ENCODE results near the gene UIMC1.

Gene UIMC1

DNA sequence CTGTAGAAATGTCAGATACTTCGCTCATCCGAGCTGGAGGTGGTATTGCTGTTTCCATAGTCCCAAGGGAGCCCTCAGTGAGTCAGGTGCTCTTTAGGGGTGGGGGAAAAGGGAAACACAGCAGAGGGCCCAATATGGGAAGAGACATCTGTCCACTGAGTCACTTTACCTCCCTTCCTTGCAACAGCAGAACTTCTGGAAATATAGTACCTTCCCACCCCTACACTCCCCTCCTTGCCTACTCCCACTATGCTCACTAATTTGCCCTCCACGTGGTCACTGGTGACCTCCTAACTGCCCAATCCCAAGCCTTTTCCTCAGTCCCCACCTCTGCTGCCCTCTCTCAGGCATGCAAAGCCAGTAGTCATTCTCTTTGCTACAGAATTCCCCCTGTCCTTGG lies 109.3 kb downstream of the UIMC1 start:
- H3K27ac Mint-ChIP-seq, result no peak overlapping the region
- H3K9me3 Mint-ChIP-seq, result no peaks in the 10 kb centered on the region
- H3K27me3 Mint-ChIP-seq, result peaks cover 10% of the 10 kb centered on the region
- no peak overlapping the region for H3K4me3 Mint-ChIP-seq
- peaks cover 42% of the 10 kb centered on the region for H3K4me1 Mint-ChIP-seq (ENCODE audit: low read depth)
- peaks cover 15% of the 10 kb centered on the region for H3K36me3 Mint-ChIP-seq (ENCODE audit: low read depth)

DNA sequence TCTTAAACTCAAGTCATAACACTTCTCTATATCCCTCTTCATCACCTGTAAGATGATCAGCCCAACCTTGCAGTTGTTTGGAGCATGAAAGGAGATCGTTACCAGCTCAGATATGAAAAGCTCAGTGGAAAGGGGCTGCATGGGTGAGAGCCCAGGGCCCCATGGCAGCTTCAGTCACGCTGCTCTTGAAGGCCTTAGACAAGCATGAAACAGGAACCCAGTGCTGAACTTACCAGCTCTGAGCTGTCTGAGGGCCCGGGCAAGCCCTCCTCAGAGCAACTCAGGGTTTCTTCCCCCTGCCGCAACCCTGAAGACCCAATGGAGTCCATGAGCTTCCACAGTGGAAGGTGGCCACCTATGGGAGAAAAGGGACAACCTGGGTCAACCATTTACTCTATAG lies 110.7 kb downstream of the UIMC1 start:
- Mint-ChIP-seq H3K4me3 (no peak overlapping the region), H3K36me3 (ENCODE audit: low read depth) (peaks cover 3% of the 10 kb centered on the region), H3K4me1 (ENCODE audit: low read depth) (peaks cover 28% of the 10 kb centered on the region), H3K27ac (no peak overlapping the region), H3K9me3 (no peaks in the 10 kb centered on the region), H3K27me3 (peaks cover 17% of the 10 kb centered on the region)

DNA sequence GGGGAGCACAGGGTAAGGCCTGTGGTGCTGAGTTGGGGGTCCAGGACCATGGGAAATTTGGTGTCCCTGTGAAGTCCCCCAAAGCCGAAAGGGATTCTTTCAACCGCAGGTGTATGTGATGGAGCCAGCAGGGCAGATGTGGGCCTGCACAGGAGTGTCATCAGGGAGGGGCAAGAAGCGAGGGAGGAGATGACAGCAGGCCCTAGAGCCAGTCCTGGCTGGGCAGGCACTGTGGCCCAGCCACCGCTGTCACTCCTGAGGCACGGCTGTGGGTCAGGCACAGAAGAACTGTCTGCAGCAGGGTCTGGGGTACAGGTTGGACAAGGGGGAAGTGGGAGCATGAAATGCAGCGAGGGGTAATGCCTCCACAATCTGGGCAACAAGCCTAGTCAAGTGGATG lies 112.3 kb downstream of the UIMC1 start:
- H3K36me3 Mint-ChIP-seq (ENCODE audit: low read depth), result no peaks in the 10 kb centered on the region
- no peak overlapping the region for H3K27ac Mint-ChIP-seq
- no peak overlapping the region for H3K4me3 Mint-ChIP-seq
- peaks cover 14% of the 10 kb centered on the region for H3K4me1 Mint-ChIP-seq (ENCODE audit: low read depth)
- no peaks in the 10 kb centered on the region for H3K9me3 Mint-ChIP-seq
- H3K27me3 Mint-ChIP-seq, result peaks cover 17% of the 10 kb centered on the region

DNA sequence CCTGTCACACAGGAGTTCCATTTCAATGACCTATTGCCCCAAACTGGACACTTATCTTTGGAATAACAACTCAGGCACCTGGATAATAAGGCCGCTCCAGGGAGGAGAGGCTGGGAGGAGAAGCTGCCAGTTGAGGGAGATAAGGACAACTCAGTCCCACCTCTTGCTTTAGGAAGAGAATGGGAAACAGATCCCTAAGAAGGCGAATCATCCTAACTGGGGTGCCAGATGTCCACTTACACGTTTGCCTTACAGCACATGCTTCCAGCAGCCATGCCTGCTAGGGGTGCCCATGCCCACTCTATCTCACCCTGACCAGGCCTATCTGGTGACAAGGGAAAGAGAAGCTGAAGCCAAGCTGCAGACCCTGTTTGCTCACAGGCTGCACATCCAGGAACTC lies 113.9 kb downstream of the UIMC1 start:
- H3K27ac Mint-ChIP-seq, result no peak overlapping the region

DNA sequence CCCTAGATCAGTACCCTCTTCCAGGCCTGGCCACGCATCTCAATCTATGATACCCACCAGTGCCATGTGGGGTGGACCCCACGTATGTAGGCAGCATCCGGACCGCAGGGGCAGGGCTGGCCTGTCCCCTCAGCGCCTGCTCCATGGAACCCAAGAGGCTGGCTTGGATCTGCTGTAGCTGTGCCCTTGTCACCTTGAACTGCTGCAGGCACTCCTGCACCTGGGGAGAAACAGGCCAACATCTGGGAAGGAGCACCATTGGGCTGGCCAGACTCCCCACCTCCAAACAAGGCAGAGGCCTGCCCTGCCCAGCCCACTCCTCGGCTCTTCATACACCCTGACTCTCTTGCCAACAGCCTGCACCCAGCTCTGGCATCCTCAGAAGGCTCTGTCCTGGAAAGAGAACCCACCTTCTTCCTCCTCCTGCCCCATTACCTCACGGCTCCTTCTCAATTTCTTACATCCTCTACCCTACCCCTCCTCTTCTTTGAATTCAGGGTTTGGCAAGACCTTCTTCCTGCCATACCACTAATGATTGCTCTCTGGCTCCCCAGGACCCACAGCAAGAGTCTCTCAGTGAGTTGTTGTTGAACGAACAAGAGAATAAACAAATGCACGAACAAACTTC lies 115.1 kb downstream of the UIMC1 start:
- peaks cover 12% of the 10 kb centered on the region for H3K27me3 Mint-ChIP-seq
- H3K36me3 Mint-ChIP-seq (ENCODE audit: low read depth), result no peaks in the 10 kb centered on the region
- no peaks in the 10 kb centered on the region for H3K9me3 Mint-ChIP-seq
- H3K27ac Mint-ChIP-seq, result no peak overlapping the region
- H3K4me1 Mint-ChIP-seq (ENCODE audit: low read depth), result no peaks in the 10 kb centered on the region
- H3K4me3 Mint-ChIP-seq, result no peak overlapping the region

More for the DNA sequence above, 113.9 kb downstream of the UIMC1 start:
- Mint-ChIP-seq H3K27me3 (peaks cover 13% of the 10 kb centered on the region), H3K36me3 (ENCODE audit: low read depth) (no peaks in the 10 kb centered on the region), H3K4me1 (ENCODE audit: low read depth) (peaks cover 5% of the 10 kb centered on the region), H3K9me3 (no peaks in the 10 kb centered on the region), H3K4me3 (no peak overlapping the region)

DNA sequence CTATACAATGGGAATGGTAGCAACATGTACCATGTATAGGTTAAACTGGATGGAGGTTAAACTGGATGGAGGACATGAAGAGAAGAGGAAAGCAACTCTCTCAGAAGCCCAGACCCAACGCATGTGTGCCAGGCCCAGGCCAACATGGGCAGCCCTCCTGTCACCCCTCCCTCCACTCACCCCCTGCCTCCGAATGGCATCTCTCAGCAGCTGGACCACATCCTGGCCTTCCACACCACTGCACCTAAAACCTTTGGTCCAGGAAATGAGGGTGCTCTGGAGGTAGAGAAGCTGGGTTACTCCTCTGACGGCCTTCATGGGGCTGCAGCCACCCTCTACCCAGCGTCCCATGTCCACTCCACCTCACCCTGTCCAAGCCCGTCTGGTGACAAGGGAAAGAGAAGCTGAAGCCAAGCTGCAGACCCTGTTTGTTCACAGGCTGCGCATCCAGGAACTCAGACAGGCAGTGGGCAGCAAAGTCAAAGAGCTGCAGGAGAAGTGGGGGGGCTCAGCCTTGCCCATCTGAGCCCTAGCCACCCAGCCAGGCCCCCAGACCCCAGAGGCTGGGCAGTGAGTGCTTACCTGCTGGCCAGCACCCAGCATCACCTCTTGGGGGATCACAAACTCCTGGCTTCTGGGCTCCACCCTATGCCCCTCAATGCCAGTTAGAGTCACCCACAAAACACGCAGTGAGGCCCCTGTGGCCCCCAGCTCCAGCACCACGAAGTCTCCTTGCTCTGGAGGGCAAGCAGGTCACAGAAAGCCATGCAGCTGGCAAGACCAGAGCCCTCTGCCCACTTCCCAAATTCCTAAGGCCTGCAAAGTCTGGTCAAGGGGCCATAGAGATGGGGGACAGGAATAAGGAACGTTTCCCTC lies 115.9 kb downstream of the UIMC1 start:
- H3K36me3 Mint-ChIP-seq (ENCODE audit: low read depth), result no peaks in the 10 kb centered on the region

DNA sequence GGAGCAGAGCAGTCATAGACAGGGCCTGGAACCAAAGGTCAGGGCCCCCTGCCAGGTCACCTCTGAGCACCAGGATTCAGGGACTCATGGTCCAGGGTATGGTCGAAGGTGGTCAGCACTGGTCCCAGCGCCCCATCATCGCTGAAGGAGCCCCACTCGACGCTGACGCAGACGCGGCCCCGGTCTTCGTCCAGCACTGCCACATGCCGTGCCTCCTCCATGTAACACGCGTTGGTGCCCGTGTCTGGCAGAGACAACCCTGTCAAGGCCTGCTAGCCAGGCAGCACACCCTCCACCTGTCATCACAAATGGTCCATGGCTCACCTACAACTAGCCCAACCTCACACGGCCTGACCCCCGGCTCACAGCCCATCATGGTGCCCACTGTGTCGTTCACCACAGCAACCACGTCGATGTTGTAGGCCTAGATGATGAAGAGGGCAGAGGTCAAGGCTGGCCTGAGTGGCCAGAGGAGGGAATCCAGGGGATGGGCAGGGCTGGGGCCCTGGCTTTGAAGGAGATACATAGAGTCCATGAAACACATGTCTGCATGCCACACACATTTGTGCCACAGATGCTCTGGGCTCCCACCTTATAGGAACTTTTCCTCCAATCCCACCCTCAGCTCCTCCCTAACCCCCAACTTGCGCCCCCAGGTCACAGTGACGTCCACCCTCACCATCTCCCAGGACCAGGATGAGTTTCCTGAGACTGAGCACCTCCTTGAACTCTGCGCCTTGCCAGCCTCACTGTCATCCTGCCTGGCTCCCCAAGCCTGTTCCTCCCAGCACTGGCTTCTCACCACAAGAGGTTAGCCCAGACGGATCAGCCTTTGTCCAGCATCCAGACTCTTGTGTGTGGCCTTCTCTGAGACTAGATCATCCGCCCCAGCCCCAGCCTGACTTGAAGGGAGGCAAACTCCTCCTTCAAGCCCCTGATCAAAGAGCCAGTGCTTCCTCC lies 117.0 kb downstream of the UIMC1 start:
- Mint-ChIP-seq H3K36me3 (ENCODE audit: low read depth) (no peaks in the 10 kb centered on the region), H3K4me3 (no peak overlapping the region), H3K9me3 (no peaks in the 10 kb centered on the region), H3K4me1 (ENCODE audit: low read depth) (no peaks in the 10 kb centered on the region), H3K27ac (no peak overlapping the region), H3K27me3 (peaks cover 10% of the 10 kb centered on the region)

More for the DNA sequence above, 115.9 kb downstream of the UIMC1 start:
- no peak overlapping the region for H3K27ac Mint-ChIP-seq
- H3K27me3 Mint-ChIP-seq, result peaks cover 12% of the 10 kb centered on the region
- H3K9me3 Mint-ChIP-seq, result no peaks in the 10 kb centered on the region
- no peak overlapping the region for H3K4me3 Mint-ChIP-seq
- no peaks in the 10 kb centered on the region for H3K4me1 Mint-ChIP-seq (ENCODE audit: low read depth)

DNA sequence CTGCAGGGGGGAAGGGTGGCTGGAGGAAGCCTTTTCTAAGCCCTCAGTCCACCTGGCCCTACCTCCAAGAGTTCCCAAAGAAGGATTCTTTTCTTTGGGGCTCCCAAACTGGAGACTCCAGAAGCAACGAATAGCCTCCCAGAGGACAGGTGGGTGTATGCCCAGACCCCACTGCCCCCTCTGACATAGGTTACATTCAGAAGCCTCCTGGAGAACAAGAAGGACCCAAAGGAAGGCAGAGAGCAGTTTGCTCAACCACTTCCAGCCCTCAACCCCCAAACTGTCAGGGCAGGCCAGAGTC lies 117.8 kb downstream of the UIMC1 start:
- Mint-ChIP-seq H3K4me3 (no peak overlapping the region), H3K36me3 (ENCODE audit: low read depth) (no peaks in the 10 kb centered on the region), H3K27ac (no peak overlapping the region), H3K9me3 (no peaks in the 10 kb centered on the region), H3K4me1 (ENCODE audit: low read depth) (no peaks in the 10 kb centered on the region), H3K27me3 (peaks cover 10% of the 10 kb centered on the region)

DNA sequence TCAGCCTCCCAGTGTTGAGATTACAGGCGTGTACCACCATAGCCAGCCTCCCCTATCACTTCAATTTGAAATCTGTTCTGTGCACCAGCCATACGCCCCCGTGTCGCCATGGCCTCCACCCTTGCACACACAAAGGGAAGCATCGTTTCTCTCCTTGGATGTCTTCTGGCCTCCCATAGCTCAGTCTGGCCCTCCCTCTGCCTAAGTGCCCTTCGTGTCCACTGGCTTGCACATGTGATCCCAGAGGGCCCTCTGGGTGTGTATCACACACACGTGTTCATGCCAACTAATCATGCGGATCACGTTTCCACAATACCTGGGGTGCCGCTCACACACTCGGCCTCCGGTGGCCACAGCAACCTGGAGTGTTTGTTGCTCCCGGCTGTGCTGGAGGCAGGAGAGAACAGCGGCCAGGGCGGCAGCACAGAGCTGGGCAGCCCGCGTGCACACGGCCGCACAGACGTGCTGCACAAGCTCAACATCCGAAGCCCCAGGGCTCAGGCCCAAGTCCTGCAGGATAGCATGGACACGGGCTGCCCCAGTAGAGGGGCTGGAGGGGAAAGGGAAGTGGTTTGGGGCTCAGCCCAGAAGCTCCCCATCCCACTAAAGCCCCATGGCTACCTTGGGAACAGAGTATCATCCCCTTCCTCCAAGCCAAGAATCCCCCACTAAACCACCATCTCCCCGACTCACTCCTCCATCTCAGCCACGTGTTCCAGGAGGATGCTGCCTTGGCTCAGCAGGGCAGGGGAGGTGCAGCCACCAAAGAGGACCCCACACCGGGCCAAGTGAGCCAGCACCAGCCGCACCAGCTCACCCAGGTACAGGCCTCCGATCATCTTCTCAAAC lies 118.3 kb downstream of the UIMC1 start:
- Mint-ChIP-seq H3K4me1 (ENCODE audit: low read depth) (no peaks in the 10 kb centered on the region), H3K36me3 (ENCODE audit: low read depth) (no peaks in the 10 kb centered on the region)

DNA sequence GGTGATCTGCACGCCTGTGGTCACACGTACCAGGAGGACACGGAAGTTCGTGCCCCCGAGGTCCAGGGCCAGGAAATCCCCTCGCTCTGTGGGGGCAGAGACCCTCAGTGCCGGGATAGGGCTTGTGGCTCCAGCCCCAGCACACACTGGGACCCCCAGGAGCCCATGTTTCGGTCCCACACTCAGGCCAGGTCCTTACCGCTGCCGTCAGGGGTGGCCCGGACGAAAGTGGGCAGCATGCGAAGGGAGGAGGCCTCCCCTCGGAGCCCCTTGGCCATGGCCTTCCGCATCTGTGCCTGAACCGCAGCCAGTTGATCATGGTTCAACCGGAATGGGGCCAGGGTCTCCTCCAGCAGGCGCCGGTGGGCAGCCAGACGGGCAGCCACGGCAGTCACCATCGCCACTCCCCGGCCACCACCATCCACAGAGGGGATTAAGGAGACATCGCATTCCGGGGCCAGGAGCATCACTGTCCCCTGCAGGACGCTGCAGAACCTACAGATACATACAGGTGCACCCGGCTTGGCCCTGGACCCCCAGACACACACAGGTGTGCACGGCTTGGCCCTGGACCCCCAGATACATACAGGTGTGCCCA lies 119.2 kb downstream of the UIMC1 start:
- Mint-ChIP-seq H3K9me3 (no peaks in the 10 kb centered on the region), H3K4me1 (ENCODE audit: low read depth) (no peaks in the 10 kb centered on the region), H3K27ac (no peak overlapping the region), H3K27me3 (peaks cover 10% of the 10 kb centered on the region), H3K4me3 (no peak overlapping the region), H3K36me3 (ENCODE audit: low read depth) (no peaks in the 10 kb centered on the region)

More for the DNA sequence above, 118.3 kb downstream of the UIMC1 start:
- Mint-ChIP-seq H3K27me3 (peaks cover 10% of the 10 kb centered on the region), H3K27ac (no peak overlapping the region), H3K4me3 (no peak overlapping the region), H3K9me3 (no peaks in the 10 kb centered on the region)

DNA sequence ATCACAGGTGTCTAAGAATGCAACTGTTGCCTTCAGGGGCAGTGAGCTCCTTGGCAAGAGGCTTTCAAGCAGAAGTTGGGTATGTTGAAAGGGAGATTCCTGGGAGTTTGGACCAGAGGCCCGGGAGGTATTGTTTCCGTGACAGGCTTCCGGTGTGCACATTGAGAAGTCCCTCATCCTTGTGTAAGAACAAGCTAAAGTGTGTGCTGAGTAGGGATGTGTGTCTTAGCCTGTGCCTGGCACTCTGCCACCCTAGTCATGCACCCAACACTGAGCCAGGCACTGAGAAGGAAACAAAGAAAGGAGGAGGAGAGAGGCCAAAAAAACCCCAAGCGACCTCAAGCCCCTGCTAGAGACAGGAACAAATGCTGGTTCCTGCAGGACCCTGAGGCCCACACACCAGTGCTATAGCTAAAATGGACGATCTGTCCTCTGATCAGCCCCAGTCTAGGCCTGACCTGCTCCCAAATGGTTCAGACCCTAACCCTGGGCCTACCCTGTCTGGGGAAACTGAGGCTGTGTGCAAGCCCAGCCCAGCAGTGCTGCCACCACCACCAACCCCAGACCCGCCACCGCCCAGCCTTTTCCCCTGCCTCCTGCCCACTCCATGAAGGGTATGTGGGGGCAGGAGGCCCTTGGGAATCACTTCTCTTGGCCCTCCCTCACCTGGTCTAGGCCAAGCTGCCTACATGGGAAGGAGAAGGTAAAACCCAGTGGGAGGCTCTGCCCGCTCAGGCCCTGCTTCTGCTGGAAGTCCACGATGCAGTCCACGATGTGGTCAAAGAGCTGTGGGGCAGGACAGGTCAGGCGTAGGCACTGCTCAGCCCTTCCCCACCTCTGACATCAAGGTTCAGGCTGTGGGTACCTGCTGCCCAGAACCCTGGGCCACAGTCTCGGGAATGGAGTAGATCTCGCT lies 120.0 kb downstream of the UIMC1 start:
- Mint-ChIP-seq H3K27me3 (peaks cover 4% of the 10 kb centered on the region), H3K9me3 (no peaks in the 10 kb centered on the region), H3K27ac (no peak overlapping the region), H3K4me3 (no peak overlapping the region), H3K4me1 (ENCODE audit: low read depth) (no peaks in the 10 kb centered on the region), H3K36me3 (ENCODE audit: low read depth) (no peaks in the 10 kb centered on the region)

DNA sequence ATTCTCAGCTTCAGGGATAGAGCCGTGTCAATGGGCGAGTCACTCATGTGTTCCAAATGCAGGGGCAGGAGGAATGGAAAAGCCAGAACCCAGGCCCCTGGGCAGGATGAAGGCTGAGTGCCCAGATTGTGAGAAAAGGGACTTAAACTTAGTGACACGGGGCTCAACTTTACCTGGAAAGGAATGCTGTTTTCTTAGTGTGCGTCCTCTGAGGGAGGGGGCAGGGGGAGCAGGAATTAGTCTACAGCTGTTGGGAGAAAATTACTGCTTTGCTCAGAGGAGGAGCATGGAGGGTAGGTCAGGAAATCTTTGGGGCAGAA lies 122.0 kb downstream of the UIMC1 start:
- Mint-ChIP-seq H3K9me3 (no peaks in the 10 kb centered on the region), H3K4me1 (ENCODE audit: low read depth) (no peaks in the 10 kb centered on the region), H3K4me3 (no peak overlapping the region), H3K27ac (no peak overlapping the region), H3K27me3 (peaks cover 3% of the 10 kb centered on the region), H3K36me3 (ENCODE audit: low read depth) (no peaks in the 10 kb centered on the region)
